Neutrophil (primary cell): Measurements from ENCODE around the gene EPHA1.

Experiments used
- H3K27ac ChIP-seq: fragments of 200-600 bp; sonication (generic); 2 replicates; pipeline ENCODE4 v1.5.1; 2016; ENCODE audit warnings: mild to moderate bottlenecking, moderate library complexity
- H3K27me3 ChIP-seq: fragments of 200-600 bp; sonication (generic); 2 replicates; pipeline ENCODE4 v1.6.0; 2016; ENCODE audit warnings: mild to moderate bottlenecking
- H3K36me3 ChIP-seq: fragments of 200-600 bp; sonication (generic); 2 replicates; pipeline ENCODE4 v1.5.1; 2017
- H3K4me1 ChIP-seq, 2 experiments: fragments of 200-600 bp in 1 of 2; sonication (generic) in 1 of 2; 1 replicate in 1 of 2; 2 replicates in 1 of 2; pipeline versions ENCODE4 v1.5.1 to v1.6.1; 2013 to 2016; ENCODE audit warnings: low read depth in 1 of 2, low read length in 1 of 2, mild to moderate bottlenecking in 1 of 2, moderate library complexity in 1 of 2; ENCODE audit not compliant: control insufficient read depth in 1 of 2, insufficient read depth in 1 of 2
- H3K4me3 ChIP-seq, 2 experiments: fragments of 200-600 bp in 1 of 2; sonication (generic) in 1 of 2; 1 replicate in 1 of 2; 2 replicates in 1 of 2; pipeline ENCODE4 v1.5.1; 2013 to 2016; ENCODE audit warnings: low read depth in 1 of 2, low read length in 1 of 2, mild to moderate bottlenecking in 1 of 2, moderate library complexity in 1 of 2
- H3K9me3 ChIP-seq: fragments of 200-600 bp; sonication (generic); 2 replicates; pipeline ENCODE4 v1.5.1; 2016
- CTCF ChIP-seq: fragments of 200-600 bp; sonication (generic); IDR thresholded peaks from 2 replicates; pipeline ENCODE4 v1.5.1; 2016; ENCODE audit warnings: antibody characterized with exemption

EPHA1 gene

GRCh38 chr7:143398616-143399015, 10.0 kb downstream of the EPHA1 start:
- TF ChIP-seq CTCF = no peak
- H3K9me3 ChIP-seq = no peaks in the 10 kb centered on the region
- H3K4me3 ChIP-seq = no peak overlapping the region
- H3K36me3 ChIP-seq = peaks cover 25% of the 10 kb centered on the region
- H3K27ac ChIP-seq = no peak overlapping the region
- H3K4me1 ChIP-seq = no peaks in the 10 kb centered on the region
- H3K27me3 ChIP-seq = no peaks in the 10 kb centered on the region

GRCh38 chr7:143397710-143398530, 10.7 kb downstream of the EPHA1 start:
- no peak for TF ChIP-seq CTCF
- peaks cover 32% of the 10 kb centered on the region for H3K36me3 ChIP-seq

GRCh38 chr7:143396625-143397556, 11.8 kb downstream of the EPHA1 start:
- H3K27ac ChIP-seq = no peak overlapping the region
- no peak for TF ChIP-seq CTCF
- H3K27me3 ChIP-seq = no peaks in the 10 kb centered on the region
- H3K36me3 ChIP-seq = peaks cover 42% of the 10 kb centered on the region
- H3K4me1 ChIP-seq = no peaks in the 10 kb centered on the region
- H3K9me3 ChIP-seq = no peaks in the 10 kb centered on the region
- H3K4me3 ChIP-seq = no peak overlapping the region

More at GRCh38 chr7:143397710-143398530, 10.7 kb downstream of the EPHA1 start:
- no peaks in the 10 kb centered on the region for H3K4me1 ChIP-seq
- H3K9me3 ChIP-seq = no peaks in the 10 kb centered on the region
- H3K27me3 ChIP-seq = no peaks in the 10 kb centered on the region
- H3K27ac ChIP-seq = no peak overlapping the region
- no peak overlapping the region for H3K4me3 ChIP-seq

GRCh38 chr7:143396182-143396581, 12.5 kb downstream of the EPHA1 start:
- no peak overlapping the region for H3K27ac ChIP-seq
- no peak for TF ChIP-seq CTCF
- peaks cover 49% of the 10 kb centered on the region for H3K36me3 ChIP-seq
- no peaks in the 10 kb centered on the region for H3K27me3 ChIP-seq
- H3K9me3 ChIP-seq = no peaks in the 10 kb centered on the region
- H3K4me1 ChIP-seq = no peaks in the 10 kb centered on the region
- no peak overlapping the region for H3K4me3 ChIP-seq

- Histone ChIP-seq H3K9me3 (peaks cover 2% of the 10 kb centered on the region), H3K4me1 (peaks cover 0 to 2% of the 10 kb centered on the region in 2 experiments), H3K36me3 (peaks cover 56% of the 10 kb centered on the region), H3K27me3 (no peaks in the 10 kb centered on the region), H3K4me3 (no peak overlapping the region), H3K27ac (peak overlapping the region; percentile 44)
- peak; percentile 23 for TF ChIP-seq CTCF
Observed at GRCh38 chr7:143395187-143396149, 13.2 kb downstream of the EPHA1 start.
